ENCODE data around the gene F10. TPM values are rescaled to one million over a fixed set of nuclear protein-coding genes. Genes with fewer than 3 reads are reported as not detected.

F10 gene
- total RNA-seq, 1 experiment from 2014 or later, result 0.18 TPM

GRCh38 chr13:113074401-113074800, 48.2 kb upstream of the F10 start:
- CTCF ChIA-PET, result no interaction called here
- ATAC-seq (no peak), DNase-seq (ENCODE audit: low read depth, low spot score) (no peak)
- BruUV-seq (replicated peaks), result no TSS peak
- POLR2A ChIA-PET, result interaction anchor here (0.7 kb wide), 1 partner anchor 421 kb away, joined by 3 read pairs; no protein-coding TSS in a partner anchor
- Histone ChIP-seq H3K36me3 (ENCODE audit: control insufficient read depth, insufficient read depth, low read length) (no peaks in the 10 kb centered on the region), H3K4me3 (ENCODE audit: low read depth in 2 of 2, low read length in 2 of 2) (no peak overlapping the region), H3K4me1 (ENCODE audit: control insufficient read depth, insufficient read depth, low read length) (no peaks in the 10 kb centered on the region), H3K27ac (ENCODE audit: low read length) (no peak overlapping the region), H3K9me3 (ENCODE audit: control insufficient read depth, insufficient read depth, low read depth, low read length) (no peaks in the 10 kb centered on the region), H3K27me3 (ENCODE audit: control insufficient read depth, insufficient read depth, low read length) (no peaks in the 10 kb centered on the region)
- TF ChIP-seq REST (IDR thresholded peaks at IDR 0.05; ENCODE audit: insufficient read depth in 1 of 2, low read depth in 2 of 2, low read length in 1 of 2) (no peak), CTCF (IDR thresholded peaks at IDR 0.05) (no peak), TCF7L2 (IDR thresholded peaks at IDR 0.05; ENCODE audit: low read depth, low read length) (no peak), POLR2AphosphoS5 (IDR thresholded peaks at IDR 0.05; ENCODE audit: low read depth, low read length) (no peak), SIN3A (IDR thresholded peaks at IDR 0.05; ENCODE audit: borderline replicate concordance, insufficient read depth, low read depth, low read length) (no peak)
- intact Hi-C loops (cut with micrococcal nuclease; ENCODE audit: unreplicated experiment) (no loop called here), in situ Hi-C loops (cut with HindIII; ENCODE audit: low pct_unique_long_range_greater_than_20kb, low sequenced_read_pairs) (no loop called here)

GRCh38 chr13:113074876-113075275, 47.7 kb upstream of the F10 start:
- ATAC-seq (no peak), DNase-seq (ENCODE audit: low read depth, low spot score) (no peak)
- BruUV-seq (replicated peaks), result no TSS peak
- H3K27me3 ChIP-seq (ENCODE audit: control insufficient read depth, insufficient read depth, low read length), result no peaks in the 10 kb centered on the region
- ChIA-PET POLR2A (interaction anchor here (0.7 kb wide), 1 partner anchor 134 kb away, joined by 6 read pairs; the partner anchor contains the start of gene PCID2), CTCF (interaction anchor here (0.5 kb wide), 1 partner anchor 220 kb away, joined by 4 read pairs; no protein-coding TSS in a partner anchor)
- intact Hi-C loops (cut with micrococcal nuclease; ENCODE audit: unreplicated experiment), result no loop called here
- no peak overlapping the region for H3K4me3 ChIP-seq (ENCODE audit: low read depth in 2 of 2, low read length in 2 of 2)
- H3K4me1 ChIP-seq (ENCODE audit: control insufficient read depth, insufficient read depth, low read length), result no peaks in the 10 kb centered on the region
- no peak overlapping the region for H3K27ac ChIP-seq (ENCODE audit: low read length)
- no peak for TF ChIP-seq SIN3A (IDR thresholded peaks at IDR 0.05; ENCODE audit: borderline replicate concordance, insufficient read depth, low read depth, low read length)
- no peak for TF ChIP-seq POLR2AphosphoS5 (IDR thresholded peaks at IDR 0.05; ENCODE audit: low read depth, low read length)
- no peak for TF ChIP-seq CTCF (IDR thresholded peaks at IDR 0.05)
- no peak for TF ChIP-seq REST (IDR thresholded peaks at IDR 0.05; ENCODE audit: insufficient read depth in 1 of 2, low read depth in 2 of 2, low read length in 1 of 2)
- no peak for TF ChIP-seq TCF7L2 (IDR thresholded peaks at IDR 0.05; ENCODE audit: low read depth, low read length)
- H3K9me3 ChIP-seq (ENCODE audit: control insufficient read depth, insufficient read depth, low read depth, low read length), result no peaks in the 10 kb centered on the region
- H3K36me3 ChIP-seq (ENCODE audit: control insufficient read depth, insufficient read depth, low read length), result no peaks in the 10 kb centered on the region
- in situ Hi-C loops (cut with HindIII; ENCODE audit: low pct_unique_long_range_greater_than_20kb, low sequenced_read_pairs), result no loop called here

Data from Panc1 (cell line).